ENCODE data around the gene ERV3-1.
"Not testable (repeated sequence)": the region's sequence is repeated elsewhere in the genome, so short reads cannot be mapped to it uniquely, and the experiment has no call there.

Gene ERV3-1, protein sequence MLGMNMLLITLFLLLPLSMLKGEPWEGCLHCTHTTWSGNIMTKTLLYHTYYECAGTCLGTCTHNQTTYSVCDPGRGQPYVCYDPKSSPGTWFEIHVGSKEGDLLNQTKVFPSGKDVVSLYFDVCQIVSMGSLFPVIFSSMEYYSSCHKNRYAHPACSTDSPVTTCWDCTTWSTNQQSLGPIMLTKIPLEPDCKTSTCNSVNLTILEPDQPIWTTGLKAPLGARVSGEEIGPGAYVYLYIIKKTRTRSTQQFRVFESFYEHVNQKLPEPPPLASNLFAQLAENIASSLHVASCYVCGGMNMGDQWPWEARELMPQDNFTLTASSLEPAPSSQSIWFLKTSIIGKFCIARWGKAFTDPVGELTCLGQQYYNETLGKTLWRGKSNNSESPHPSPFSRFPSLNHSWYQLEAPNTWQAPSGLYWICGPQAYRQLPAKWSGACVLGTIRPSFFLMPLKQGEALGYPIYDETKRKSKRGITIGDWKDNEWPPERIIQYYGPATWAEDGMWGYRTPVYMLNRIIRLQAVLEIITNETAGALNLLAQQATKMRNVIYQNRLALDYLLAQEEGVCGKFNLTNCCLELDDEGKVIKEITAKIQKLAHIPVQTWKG

DNA sequence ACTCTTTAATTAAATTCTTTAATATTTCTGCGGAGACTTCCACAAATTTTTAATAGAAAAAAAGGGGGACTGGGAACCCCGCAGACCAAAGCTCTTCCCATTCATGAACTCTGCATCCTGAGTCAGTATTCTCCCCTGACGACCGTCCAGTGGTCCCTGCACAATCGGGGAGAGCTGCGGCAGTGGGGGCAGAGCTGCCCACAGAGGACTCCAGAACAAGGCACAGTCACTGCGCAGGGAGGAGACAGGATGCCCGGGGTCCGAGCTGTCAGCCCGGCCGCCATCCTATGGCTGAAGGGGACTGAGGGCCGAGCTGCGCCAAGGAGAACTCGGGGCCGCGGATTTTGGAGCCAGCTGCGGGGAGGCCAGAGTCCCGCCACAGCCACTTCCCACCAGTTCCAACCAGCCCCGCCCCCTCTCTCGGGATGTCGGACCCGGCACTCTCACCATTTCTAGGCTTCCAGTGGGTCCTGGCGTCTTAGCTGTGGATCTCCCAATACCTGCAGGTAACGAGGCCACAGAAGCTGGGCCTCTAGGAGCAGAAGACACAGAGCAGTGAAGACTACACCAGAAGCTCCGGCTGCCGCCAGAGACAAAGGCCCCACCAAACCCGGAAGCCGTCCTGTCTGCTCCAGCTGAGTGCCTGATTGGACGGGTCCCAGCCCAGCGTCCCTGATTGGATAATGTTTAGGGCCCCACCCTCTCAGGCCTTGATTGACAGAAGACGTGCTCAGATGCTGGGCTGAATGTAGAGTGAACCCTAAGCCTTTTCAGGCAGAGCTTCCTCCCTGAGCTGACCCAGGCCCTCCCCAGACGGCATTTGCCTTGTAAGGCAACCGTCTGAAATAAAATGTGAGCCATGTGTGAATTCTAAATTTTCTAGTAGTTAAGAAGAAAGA, at the start of gene ERV3-1:
Gene ERV3-1 (minus strand): TSS at position 594 of the 899 bp plus-strand sequence. CDS start 13,661 bp downstream, outside the sequence.
- peak; percentile 98 to 99 for DNase-seq

DNA sequence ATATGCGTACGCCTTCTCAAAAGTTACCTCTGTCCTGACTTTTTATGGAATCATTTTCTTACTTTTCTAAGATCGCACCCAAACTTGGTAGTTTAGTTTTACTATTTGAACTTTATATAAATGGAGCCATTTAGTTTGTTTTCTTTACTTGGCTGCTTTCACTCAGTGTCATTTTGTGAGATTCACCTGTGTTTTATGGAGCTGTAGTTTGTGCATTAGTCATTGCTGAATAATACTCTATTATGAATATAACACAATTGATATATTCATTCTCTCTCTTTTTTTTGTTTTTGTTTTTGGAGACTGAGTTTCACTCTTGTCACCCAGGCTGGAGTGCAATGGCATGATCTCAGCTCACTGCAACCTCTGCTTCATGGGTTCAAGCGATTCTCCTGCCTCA, 49.3 kb upstream of the ERV3-1 start:
- DNase-seq, result not testable (repeated sequence)

DNA sequence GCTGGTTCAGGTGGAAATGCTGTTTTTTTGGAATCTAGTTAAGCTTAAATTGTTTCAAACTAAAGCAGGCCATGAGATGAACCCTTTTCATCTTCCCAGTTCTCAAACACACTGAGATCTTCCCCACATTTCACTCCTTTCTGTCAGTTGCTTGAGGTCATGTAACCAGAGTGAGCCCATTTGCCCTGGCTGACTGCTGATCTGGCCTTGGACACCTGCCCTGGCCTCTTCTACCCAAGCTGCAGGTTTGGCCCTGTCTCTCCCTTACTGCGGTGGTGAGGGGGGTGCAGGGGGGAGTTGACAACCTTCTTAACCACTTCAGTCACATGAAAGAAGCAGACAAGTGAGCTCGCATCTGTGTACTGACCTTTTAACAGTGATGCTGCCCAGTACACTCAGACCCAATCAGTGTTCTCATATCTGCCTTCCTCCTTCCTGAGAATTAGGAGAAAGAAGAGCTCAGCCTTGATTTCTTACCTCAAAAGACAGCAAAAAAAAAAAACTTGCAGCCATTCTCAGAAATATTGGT, 48.0 kb upstream of the ERV3-1 start:
- DNase-seq, result not testable (repeated sequence)

DNA sequence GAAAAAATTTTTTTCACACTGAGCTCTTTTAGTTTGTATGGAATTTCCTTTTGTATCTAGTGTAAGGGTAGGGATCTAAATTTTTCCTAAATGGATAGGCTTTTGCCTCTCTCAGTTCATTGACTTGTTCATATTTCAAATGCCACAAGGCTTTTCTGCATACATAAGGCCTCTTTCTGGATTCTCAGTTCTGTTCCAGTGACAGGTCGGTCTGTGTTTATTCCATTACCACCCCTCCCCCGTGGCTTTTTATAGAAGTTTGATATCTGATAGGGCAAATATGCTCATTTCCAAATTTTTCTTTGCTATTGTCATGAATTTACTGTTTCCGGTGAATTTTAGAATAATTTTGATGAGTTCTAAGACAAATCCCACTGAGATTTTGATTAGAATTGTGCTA, 45.2 kb upstream of the ERV3-1 start:
- DNase-seq, result not testable (repeated sequence)

DNA sequence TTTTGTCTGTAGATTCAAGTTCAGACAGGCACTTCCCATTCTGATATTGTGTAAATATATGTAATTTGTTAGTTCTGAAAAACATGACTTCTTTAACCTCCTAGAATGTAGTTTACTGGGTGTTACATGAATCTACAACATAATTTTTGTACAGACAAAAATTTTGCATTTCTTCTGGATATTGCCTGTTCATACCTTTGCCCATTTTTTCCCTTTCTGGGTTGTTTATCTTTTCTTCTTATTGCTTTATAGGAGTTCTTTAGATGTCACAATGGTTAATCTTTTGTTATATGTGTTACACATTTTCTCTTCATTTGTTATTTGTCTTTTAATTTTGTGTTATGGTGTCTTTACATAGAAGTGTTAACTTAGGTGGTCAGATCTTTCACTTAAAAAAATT, 44.7 kb upstream of the ERV3-1 start:
- not testable (repeated sequence) for DNase-seq

DNA sequence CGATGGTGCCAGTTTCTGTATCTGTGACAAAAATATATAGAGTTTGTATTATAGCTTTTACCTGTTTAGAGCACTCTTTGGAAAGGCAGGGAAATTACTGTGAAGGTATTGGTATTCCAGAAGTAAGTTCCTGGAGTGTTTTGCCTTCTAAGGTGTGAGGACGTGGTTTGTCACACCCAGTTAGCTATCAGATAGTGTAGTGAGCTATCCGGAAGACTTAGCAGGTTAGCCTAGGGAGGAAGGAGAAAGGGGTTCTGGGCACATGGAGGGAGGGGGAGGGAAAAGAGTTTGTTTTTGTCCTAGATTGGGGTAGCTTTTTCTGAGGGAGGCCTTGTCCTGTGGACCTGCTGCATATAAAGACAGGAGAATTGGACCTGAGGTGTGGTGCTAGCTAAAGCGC, 39.8 kb upstream of the ERV3-1 start:
- not testable (repeated sequence) for DNase-seq

DNA sequence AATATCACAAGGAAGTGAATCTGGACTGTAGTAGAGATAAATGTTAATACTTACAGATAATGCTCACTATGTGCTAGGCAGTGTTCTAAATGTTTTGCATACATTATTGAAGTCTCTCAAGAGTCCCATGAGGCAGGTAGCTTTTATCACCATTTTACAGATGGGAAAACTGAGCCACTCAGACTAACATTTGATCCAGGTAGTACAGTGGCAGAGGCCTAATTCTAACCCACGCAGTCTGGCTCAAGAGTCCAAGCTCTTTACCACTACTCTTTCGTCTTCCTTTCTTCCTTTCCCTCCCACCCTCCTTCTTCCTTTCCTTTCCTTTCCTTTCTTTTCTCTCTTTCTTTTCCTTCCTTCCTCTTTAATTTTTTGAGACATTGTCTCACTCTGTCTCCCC, 39.1 kb upstream of the ERV3-1 start:
- not testable (repeated sequence) for DNase-seq

DNA sequence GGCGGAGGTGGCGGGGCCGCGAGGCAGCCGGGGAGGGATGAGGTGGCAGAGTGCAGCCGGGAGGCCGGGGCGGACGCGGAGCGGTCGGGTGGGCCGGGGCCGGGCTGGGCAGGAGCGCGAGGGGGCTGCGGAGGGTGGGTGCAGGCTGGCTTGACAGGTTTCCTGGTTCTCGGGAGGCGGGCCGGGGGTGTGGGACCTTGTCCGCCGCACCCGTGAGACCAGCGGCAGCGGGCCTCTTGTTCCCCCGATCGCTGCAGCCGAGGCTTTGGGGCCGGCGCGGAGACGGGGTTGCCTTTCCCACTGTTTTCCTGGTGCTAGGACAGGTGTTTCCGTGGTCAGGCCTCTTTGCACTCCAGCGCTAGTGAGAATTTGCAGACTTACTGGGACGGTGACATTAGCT, 32.3 kb upstream of the ERV3-1 start:
- DNase-seq, result peak; percentile 66 to 73

DNA sequence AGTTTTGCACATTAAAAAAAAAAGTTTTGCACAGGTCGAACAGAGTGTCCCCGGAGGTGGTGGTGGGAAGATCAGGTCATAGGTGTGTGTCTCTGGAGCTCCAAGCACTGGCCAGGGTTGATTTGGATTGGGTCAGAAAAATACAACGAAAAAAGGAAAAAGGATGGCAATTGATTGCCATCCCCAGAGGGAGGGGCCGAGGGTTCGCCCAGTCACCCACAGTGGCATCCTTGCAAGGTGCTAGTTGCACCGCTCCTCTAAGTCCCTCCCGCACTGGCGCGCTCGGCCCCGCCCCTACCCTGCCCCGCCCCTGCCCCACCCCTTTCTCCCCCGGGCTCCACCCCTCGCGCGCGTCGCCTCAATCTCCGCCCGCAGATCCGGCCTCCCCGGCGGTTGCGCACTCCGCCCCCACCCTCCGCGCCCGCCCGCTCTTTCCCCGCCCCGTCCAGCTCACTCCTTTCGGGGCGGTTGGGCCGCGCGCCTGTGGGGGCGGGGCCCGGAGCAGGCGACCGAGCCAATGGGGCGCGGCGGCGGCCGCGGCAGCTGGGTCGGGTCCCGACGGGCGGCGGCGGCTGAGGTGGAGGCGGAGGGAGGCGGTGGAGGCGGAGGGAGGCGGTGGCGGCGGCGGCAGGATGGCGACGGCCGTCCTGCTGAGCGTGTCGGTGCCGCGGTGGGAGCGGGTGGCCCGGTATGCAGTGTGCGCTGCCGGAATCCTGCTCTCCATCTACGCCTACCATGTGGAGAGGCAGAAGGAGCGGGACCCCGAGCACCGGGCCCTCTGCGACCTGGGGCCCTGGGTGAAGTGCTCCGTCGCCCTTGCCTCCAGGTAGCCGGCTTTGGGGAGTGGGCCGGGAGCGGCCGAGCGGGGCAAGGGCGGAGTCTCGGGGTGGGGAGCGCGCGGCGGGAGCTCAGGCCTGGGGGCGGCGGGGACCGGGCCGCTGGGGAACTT, 31.5 kb upstream of the ERV3-1 start:
- DNase-seq, result peak; percentile 92

DNA sequence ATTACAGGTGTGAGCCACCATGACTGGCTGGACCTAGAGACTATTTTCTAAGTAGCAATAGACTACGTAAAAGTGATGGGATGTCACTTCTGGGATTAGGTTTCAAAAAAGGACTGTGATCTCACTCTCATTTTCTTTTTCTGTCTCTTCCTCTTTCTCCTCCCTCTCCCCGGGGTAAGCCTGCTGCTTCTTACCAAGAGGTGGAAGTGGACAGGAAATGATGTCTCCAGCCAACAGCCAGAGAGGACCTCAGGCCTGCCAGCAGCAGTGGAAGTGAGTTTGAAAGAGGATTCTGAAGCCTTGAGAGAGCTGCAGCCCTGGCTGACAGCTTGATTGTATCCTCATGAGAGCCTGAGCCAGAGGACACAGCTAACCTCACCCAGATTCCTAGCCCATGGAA, 30.0 kb upstream of the ERV3-1 start:
- DNase-seq, result not testable (repeated sequence)

DNA sequence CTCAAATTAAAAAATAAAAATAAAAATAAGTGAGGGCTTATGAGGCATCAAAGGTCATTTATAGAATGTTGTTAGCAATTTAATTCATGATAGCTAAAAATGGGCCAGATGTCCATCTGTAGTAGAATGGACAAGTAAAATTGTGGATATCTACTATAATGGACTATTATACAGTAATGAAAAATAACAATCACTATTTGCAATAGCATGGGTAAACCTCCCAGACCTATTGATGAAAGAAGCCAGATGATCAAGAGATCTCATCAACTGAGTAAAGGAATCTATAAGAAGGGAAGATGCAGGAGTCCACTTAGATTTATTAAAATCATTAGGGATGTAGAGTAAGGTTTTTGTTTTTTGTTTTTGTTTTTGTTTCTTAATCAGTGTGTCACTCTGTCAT, 29.0 kb upstream of the ERV3-1 start:
- not testable (repeated sequence) for DNase-seq

DNA sequence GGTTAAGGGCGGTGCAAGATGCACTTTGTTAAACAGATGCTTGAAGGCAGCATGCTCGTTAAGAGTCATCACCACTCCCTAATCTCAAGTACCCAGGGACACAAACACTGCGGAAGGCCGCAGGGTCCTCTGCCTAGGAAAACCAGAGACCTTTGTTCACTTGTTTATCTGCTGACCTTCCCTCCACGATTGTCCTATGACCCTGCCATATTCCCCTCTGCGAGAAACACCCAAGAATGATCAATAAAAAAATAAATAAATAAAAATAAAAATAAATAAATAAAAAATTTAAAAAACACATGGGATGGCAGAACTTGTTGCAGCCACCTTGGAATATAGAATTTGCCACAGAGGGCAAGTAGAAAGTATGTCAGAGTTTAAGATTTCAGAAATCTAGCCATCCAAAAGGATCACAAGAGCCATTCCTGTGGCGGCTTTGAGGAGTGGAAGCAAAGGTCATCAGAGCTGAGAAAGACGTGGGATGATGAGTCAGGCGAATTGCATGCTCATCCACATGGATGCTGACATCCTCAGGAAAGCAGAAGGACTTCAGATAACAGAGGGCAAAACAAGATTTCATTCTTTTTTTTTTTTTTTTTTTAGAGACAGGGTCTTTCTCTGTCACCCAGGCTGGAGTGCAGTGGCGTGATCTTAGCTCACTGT, 27.8 kb upstream of the ERV3-1 start:
- not testable (repeated sequence) for DNase-seq

DNA sequence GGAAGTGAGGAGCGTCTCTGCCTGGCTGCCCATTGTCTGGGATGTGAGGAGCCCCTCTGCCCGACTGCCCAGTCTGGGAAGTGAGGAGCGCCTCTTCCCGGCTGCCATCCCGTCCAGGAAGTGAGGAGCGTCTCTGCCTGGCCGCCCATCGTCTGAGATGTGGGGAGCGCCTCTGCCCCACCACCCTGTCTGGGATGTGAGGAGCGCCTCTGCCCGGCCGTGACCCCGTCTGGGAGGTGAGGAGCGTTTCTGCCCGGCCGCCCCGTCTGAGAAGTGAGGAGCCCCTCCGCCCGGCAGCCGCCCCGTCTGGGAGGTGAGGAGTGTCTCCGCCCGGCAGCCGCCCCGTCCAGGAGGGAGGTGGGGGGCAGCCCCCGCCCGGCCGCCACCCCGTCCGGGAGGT, 26.9 kb upstream of the ERV3-1 start:
- DNase-seq, result not testable (repeated sequence)

DNA sequence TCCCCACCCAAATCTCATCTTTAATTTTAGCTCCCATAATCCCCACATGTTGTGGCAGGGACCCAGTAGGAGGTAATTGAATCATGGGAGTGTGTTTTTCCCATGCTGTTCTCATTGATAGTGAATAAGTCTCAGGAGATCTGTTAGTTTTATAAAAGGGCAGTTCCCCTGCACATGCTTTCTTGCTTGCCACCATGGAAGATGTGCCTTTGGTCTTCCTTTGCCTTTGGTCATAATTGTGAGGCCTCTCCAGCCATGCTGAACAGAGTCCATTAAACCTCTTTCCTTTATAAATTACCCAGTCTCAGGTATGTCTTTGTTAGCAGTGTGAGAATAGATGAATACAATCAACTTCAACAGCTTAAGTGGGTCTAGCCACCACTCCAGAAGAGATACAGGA, 18.5 kb upstream of the ERV3-1 start:
- not testable (repeated sequence) for DNase-seq

DNA sequence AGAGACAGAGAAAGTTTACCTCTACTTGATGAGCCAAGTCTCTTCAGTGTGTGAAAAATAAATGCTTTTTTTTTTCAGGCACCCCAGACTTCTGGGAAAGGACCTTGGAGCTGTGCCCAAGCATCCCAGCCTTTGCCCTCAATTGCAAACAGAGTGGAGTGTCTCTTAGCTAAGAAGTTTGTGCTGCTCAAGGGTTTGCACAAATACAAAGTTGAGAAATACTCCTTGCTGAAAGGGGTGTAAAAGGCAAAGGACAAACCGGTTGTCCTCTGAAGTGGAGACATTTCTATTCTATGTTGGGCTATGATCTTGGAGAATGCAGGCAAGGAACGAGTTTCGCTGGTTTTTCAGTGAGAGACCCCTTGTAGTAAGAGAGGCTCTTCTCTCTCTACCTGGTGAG, 14.5 kb upstream of the ERV3-1 start:
- not testable (repeated sequence) for DNase-seq

DNA sequence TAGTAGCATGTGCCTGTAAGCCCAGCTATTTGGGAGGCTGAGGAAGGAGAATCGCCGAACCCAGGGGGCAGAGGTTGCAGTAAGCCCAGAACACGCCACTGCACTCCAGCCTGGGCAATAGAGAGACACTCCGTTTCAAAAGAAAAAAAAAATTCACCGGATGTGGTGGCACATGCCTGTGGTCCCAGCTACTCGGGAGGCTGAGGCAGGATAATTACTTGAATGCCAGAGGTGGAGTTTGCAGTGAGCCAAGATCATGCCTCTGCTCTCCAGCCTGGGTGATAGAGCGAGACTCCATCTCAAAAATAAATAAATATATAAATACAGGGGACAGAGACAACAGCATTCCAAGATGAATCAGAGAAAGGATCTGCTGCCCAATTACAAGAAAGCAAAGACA, 3.4 kb upstream of the ERV3-1 start:
- DNase-seq, result not testable (repeated sequence)

DNA sequence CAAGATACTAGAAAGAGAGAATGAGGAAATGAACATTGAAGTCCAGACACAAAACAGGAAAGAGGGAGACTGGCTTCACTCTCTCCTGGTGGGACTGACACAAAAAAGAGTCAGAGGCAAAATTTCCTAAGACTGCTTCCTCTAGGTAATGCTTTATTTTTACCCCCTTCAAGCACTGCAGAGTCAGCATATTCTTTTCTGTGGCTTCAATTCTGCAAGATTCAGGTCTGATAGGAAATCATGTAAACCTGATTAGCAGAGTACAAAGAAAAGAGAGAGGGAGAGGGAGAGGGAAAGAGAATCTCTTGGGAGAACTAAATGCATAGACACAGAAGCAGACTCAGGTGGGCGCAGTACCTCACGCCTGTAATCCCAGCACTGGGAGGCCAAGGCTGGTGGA, 2.9 kb upstream of the ERV3-1 start:
- not testable (repeated sequence) for DNase-seq

DNA sequence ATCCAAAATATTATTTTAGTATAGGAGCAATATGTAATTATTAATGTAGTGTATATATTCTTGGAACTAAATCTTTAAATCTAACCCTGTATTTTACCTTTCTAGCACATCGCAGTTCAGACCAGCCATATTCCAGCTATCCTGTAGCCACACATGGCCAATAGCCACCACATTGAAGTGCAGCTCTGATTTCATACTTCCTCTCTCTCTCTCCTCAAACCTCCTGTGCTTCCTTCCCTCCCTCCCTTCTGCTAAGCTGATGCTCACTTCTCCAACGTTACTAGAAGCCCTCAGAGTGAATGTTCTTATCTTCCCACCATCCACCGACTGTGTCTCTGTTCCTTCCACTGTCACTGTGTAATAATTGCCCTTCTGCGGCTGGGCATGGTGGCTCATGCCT, 549 bp upstream of the ERV3-1 start:
- not testable (repeated sequence) for DNase-seq

DNA sequence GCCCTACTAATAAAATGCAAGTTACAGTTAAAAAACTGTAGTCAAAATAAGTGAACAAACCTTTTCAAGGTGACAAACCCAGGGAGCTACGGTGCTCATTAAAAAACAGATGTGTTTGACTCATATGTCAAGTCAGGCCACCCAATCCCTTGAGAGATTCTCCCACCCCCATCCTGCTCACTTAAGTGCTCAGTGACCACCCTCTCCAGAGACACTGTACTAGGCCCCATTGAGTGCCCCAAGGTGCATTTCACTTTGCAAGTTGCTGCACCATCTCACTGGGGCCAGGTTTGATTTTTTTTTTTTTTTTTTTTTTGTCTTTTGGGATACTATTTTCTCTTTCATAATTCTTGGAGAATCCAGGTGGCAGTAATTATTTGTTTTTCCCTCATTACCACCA, 1.9 kb downstream of the ERV3-1 start:
- DNase-seq, result no peak

DNA sequence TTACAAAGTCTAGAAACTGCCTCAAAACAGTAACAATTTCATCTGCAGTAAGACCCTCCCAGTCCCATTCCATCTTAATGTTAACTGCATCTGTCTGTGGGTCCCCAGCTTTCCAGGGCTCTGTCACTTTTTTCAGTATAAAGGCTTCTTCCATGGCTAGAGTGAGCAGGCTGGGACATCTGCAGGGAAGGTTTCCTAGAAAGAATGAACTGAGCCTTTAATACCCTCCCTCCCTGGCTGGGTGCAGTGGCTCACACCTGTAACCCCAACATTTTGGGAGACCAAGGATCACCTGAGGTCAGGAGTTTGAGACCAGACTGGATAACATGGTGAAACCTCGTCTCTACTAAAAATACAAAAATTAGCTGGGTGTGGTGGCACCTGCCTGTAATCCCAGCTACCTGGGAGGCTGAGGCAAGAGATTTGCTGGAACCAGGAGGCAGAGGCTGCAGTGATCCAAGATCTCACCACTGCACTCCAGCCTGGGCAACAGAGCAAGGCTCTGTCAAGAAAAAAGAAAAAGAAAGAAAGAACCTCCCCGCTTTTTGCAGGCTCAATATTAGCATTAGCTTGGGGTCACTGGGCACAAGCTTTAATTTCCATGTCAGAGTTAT, 3.4 kb downstream of the ERV3-1 start:
- DNase-seq, result no peak

DNA sequence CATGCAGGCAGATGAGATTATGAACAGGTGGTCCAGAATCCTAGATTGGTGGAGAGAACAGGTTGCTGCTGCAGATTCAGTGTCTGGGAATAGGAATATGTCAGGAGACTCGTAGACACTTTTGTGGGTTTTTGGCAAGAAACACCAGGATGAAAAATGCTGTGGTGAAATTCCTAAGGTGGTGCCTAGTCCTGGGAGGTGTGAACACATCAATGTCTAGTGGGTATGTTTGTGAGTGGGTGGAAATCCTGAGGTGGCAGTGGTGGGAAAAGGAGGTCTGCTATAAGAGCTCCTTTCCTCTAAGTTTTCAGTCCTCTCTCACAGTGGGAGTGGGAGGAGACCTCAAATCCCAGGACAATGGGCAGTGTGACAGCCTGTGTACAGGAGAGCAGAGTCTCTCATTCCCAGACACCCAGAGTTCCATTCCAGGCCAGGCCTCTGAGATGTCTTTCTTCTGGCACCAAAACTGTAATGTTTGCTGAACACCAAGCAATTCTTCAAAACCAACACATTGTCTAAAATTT, 5.1 kb downstream of the ERV3-1 start:
- no peak for DNase-seq

All from SHP77 (cell line).